B cell (primary cell): ENCODE measurements around the gene TADA3. TPM values are rescaled to one million over a fixed set of nuclear protein-coding genes. Genes with fewer than 3 reads are reported as not detected.

Source experiments
- ATAC-seq: fragments of 200-7000 bp; cut with Tn5 transposase; one replicate; pipeline ENCODE4 v1.10.0; 2021; ENCODE audit warnings: low read depth, mild to moderate bottlenecking, moderate number of reproducible peaks, moderate library complexity
- CTCF ChIA-PET: fragments of 350-600 bp; sonication (Branson Sonifier 250); formaldehyde crosslinking; loops from one replicate; lab custom pipeline; 2021; ENCODE audit warnings: antibody characterized with exemption, inconsistent platforms; lab: Charles Lee
- POLR2A ChIA-PET: fragments of 350-600 bp; sonication (Branson Sonifier 250); formaldehyde crosslinking; loops from one replicate; lab custom pipeline; 2021; ENCODE audit warnings: antibody characterized with exemption; lab: Charles Lee
- DNase-seq: peaks from one replicate; pipeline ENCODE4 v3.0.0; 2013
- H2AFZ ChIP-seq: 2 replicates; pipeline ENCODE4 v1.6.1; 2012; ENCODE audit warnings: mild to moderate bottlenecking, low read depth, low read length; ENCODE audit not compliant: insufficient read depth, poor library complexity, severe bottlenecking
- H3K27ac ChIP-seq, 2 donors: 1 replicate in 1 of 2; 2 replicates in 1 of 2; pipeline ENCODE4 v1.5.1; 2012 to 2013; ENCODE audit warnings: low read length in 2 of 2, mild to moderate bottlenecking in 2 of 2, moderate library complexity in 1 of 2
- H3K27me3 ChIP-seq, 4 experiments: fragments of 200-600 bp in 1 of 4; sonication (generic) in 1 of 4; replicated peaks in 1 of 4; 1 replicate in 2 of 4; 2 replicates in 2 of 4; pipeline versions ENCODE4 v1.6.1 to v1.7.0; 2013 to 2016; ENCODE audit warnings: low read length in 3 of 4, mild to moderate bottlenecking in 2 of 4, mixed read lengths in 1 of 4, moderate library complexity in 1 of 4; ENCODE audit not compliant: insufficient read depth in 4 of 4, control insufficient read depth in 3 of 4; ENCODE audit errors: control extremely low read depth in 1 of 4
- H3K36me3 ChIP-seq, 2 experiments: replicated peaks in 1 of 2; 1 replicate in 1 of 2; 2 replicates in 1 of 2; pipeline versions ENCODE4 v1.6.1 to v1.7.1; 2013; ENCODE audit warnings: low read length in 1 of 2; ENCODE audit not compliant: insufficient read depth in 2 of 2, control insufficient read depth in 1 of 2; ENCODE audit errors: control extremely low read depth in 1 of 2, extremely low read depth in 1 of 2
- H3K4me1 ChIP-seq, 2 donors: fragments of 200-600 bp in 1 of 2; sonication (generic) in 1 of 2; 1 replicate in 1 of 2; 2 replicates in 1 of 2; pipeline versions ENCODE4 v1.5.1 to v1.6.1; 2013 to 2017; ENCODE audit warnings: low read length in 2 of 2; ENCODE audit not compliant: control insufficient read depth in 2 of 2, insufficient read depth in 2 of 2
- H3K4me2 ChIP-seq: replicated peaks from 2 replicates; pipeline ENCODE3; 2012; ENCODE audit warnings: mild to moderate bottlenecking, low read depth, low read length; ENCODE audit not compliant: poor library complexity, severe bottlenecking
- H3K4me3 ChIP-seq, 5 experiments: fragments of 200-600 bp in 1 of 5; sonication (generic) in 1 of 5; 1 replicate in 3 of 5; 2 replicates in 2 of 5; pipeline versions ENCODE4 v1.5.1 to v1.7.0; 2011 to 2016; ENCODE audit warnings: low read length in 4 of 5, mild to moderate bottlenecking in 4 of 5, low read depth in 2 of 5, control low read depth in 1 of 5, moderate library complexity in 1 of 5; ENCODE audit not compliant: insufficient read depth in 1 of 5; ENCODE audit errors: control extremely low read depth in 1 of 5, extremely low read depth in 1 of 5
- H3K79me2 ChIP-seq: fragments of 200-600 bp; sonication (generic); one replicate; pipeline ENCODE4 v1.6.0; 2016; ENCODE audit warnings: low read length; ENCODE audit not compliant: control insufficient read depth, insufficient read depth
- H3K9ac ChIP-seq: fragments of 200-600 bp; sonication (generic); 2 replicates; pipeline ENCODE4 v1.6.1; 2017; ENCODE audit warnings: mild to moderate bottlenecking, low read length, moderate library complexity
- H3K9me3 ChIP-seq, 3 donors: one replicate each; pipeline versions ENCODE4 v1.6.1 to v1.7.1; 2013; ENCODE audit warnings: low read length in 2 of 3; ENCODE audit not compliant: control insufficient read depth in 2 of 3, insufficient read depth in 1 of 3; ENCODE audit errors: control extremely low read depth in 1 of 3
- H4K20me1 ChIP-seq: 2 replicates; pipeline ENCODE4 v1.6.0; 2012; ENCODE audit warnings: mild to moderate bottlenecking, low read length; ENCODE audit not compliant: insufficient read depth, control insufficient read depth, poor library complexity, severe bottlenecking
- H3K27ac Mint-ChIP-seq: one replicate; pipeline ENCODE4 v1.8.0; 2021; ENCODE audit warnings: mixed read lengths
- H3K27me3 Mint-ChIP-seq: one replicate; pipeline ENCODE4 v1.8.0; 2021; ENCODE audit warnings: mixed read lengths
- H3K4me1 Mint-ChIP-seq: one replicate; pipeline ENCODE4 v1.8.0; 2021; ENCODE audit warnings: mixed read lengths
- H3K4me3 Mint-ChIP-seq: one replicate; pipeline ENCODE4 v1.8.0; 2021; ENCODE audit warnings: mixed read lengths
- H3K9me3 Mint-ChIP-seq: one replicate; pipeline ENCODE4 v1.8.0; 2022; ENCODE audit warnings: mixed read lengths; ENCODE audit not compliant: insufficient read depth
- CTCF ChIP-seq: fragments of 200-600 bp; IDR thresholded peaks from one replicate; pipeline ENCODE4 v1.8.0; 2022; ENCODE audit warnings: antibody characterized with exemption, mild to moderate bottlenecking
- EZH2 ChIP-seq: IDR thresholded peaks from 2 replicates; pipeline ENCODE4 v1.6.1; 2012; ENCODE audit warnings: borderline replicate concordance, low read depth, mild to moderate bottlenecking, moderate library complexity, low read length; ENCODE audit not compliant: insufficient read depth, poor library complexity, severe bottlenecking
- WGBS: methylation state at CpG from one replicate; pipeline ENCODE4 v1.1.5; 2013; ENCODE audit warnings: missing lambda C conversion rate; ENCODE audit not compliant: insufficient coverage; 5-methylcytosine and 5-hydroxymethylcytosine counted together
- intact Hi-C: fragments of 100-400 bp; cut with micrococcal nuclease; formaldehyde crosslinking; loops from one replicate; pipeline ENCODE4 v1.10.0; 2022
- polyA plus RNA-seq: library from polyadenylated mRNA; depleted of rRNA; stranded (reverse); fragments of >200 nt; gene quantifications from 2 replicates; pipeline ENCODE4 v1.2.3, GENCODE V29; 2012
- total RNA-seq, 2 donors: library from RNA; stranded (reverse); fragments of 120-200 nt in 1 of 2; gene quantifications; 1 replicate in 1 of 2; 2 replicates in 1 of 2; pipeline versions ENCODE4 v1.2.3 to v1.2.4, GENCODE V29; 2013 to 2022

Gene TADA3
- total and polyA plus RNA-seq, 2 donors (not counting 1 experiment from before 2014, with no cell fraction given): 45.4 to 45.6 TPM

GRCh38 chr3:9806137-9806536, 13.9 kb upstream of the TADA3 start:
- POLR2A ChIA-PET: interaction anchor here (0.6 to 1.7 kb wide), 2 partner anchors 9 to 14 kb away, joined by 5 read pairs; partner anchors contain the start of genes ARPC4 and TADA3
- TF ChIP-seq EZH2: no peak
- TF ChIP-seq CTCF: no peak
- H3K4me2 ChIP-seq: no peak overlapping the region
- peaks cover 24 to 30% of the 10 kb centered on the region in 2 donors for H3K4me1 ChIP-seq
- H3K27ac ChIP-seq: no peak overlapping the region
- peaks cover 0 to 48% of the 10 kb centered on the region in 2 experiments for H3K36me3 ChIP-seq
- H3K79me2 ChIP-seq: peaks cover 29% of the 10 kb centered on the region
- CTCF ChIA-PET: interaction anchor here (1.1 to 1.7 kb wide), 3 partner anchors 13 to 25 kb away, joined by 3 to 5 read pairs (median 4); partner anchors contain the start of gene ARPC4
- no peak for ATAC-seq
- H3K4me3 ChIP-seq: no peak overlapping the region
- H3K9me3 ChIP-seq: no peaks in the 10 kb centered on the region
- DNase-seq: no peak
- WGBS: 100% methylated on average over 5 of the region's 12 CpGs
- no peaks in the 10 kb centered on the region for H3K27me3 ChIP-seq
- H3K27me3 Mint-ChIP-seq: no peaks in the 10 kb centered on the region
- no peak overlapping the region for H3K4me3 Mint-ChIP-seq
- intact Hi-C loops: no loop called here
- H3K9me3 Mint-ChIP-seq: no peaks in the 10 kb centered on the region
- no peak overlapping the region for H2AFZ ChIP-seq
- no peak overlapping the region for H3K27ac Mint-ChIP-seq
- no peak overlapping the region for H3K9ac ChIP-seq
- peaks cover 32% of the 10 kb centered on the region for H4K20me1 ChIP-seq
- H3K4me1 Mint-ChIP-seq: peaks cover 32% of the 10 kb centered on the region

DNA sequence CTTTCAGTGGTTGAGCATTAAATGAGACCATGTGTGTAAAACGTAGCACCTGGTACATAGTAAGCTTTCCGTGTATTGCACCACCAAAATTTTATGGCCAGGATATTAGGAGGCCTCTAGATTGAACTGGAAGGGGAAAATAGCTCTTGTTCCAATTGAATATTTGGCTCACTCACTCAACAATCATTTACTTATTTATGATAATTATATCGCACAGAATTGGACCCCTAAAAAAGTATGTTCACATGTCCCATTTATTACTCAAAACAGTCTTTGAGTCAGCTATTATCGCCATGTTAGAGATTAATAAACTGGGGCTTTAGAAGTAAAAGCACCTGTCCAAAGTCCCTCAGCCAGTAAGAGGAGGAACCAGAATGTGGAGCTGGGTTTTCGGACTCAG, 12.7 kb upstream of the TADA3 start:
- H3K36me3 ChIP-seq: peaks cover 0 to 58% of the 10 kb centered on the region in 2 experiments
- H3K79me2 ChIP-seq: peaks cover 40% of the 10 kb centered on the region
- ChIA-PET CTCF (interaction anchor here (1.1 to 1.9 kb wide), 5 partner anchors 10 to 517 kb away, joined by 3 to 5 read pairs (median 4); partner anchors contain the start of genes ARPC4 and SEC13), POLR2A (interaction anchor here (0.6 to 1.7 kb wide), 3 partner anchors 9 to 358 kb away, joined by 3 to 5 read pairs (median 3); partner anchors contain the start of genes ARPC4 and TADA3)
- no peak overlapping the region for H2AFZ ChIP-seq
- peaks cover 19 to 21% of the 10 kb centered on the region in 2 donors for H3K4me1 ChIP-seq
- Mint-ChIP-seq H3K4me1 (peaks cover 22% of the 10 kb centered on the region), H3K9me3 (no peaks in the 10 kb centered on the region), H3K27me3 (no peaks in the 10 kb centered on the region), H3K27ac (no peak overlapping the region), H3K4me3 (no peak overlapping the region)
- TF ChIP-seq CTCF (no peak), EZH2 (no peak)
- H3K4me2 ChIP-seq: no peak overlapping the region
- DNase-seq: no peak
- ATAC-seq: no peak
- no peak overlapping the region for H3K27ac ChIP-seq
- WGBS: 100% methylated on average over 2 of the region's 5 CpGs
- no peak overlapping the region for H3K4me3 ChIP-seq
- H4K20me1 ChIP-seq: peaks cover 43% of the 10 kb centered on the region
- intact Hi-C loops: no loop called here
- H3K9ac ChIP-seq: no peak overlapping the region
- H3K9me3 ChIP-seq: no peaks in the 10 kb centered on the region
- no peaks in the 10 kb centered on the region for H3K27me3 ChIP-seq
